K562 (cell line): ENCODE data around the gene MYH11. TPM values are rescaled to one million over a fixed set of nuclear protein-coding genes. Genes with fewer than 3 reads are reported as not detected.
A peak's percentile ranks its signal among the peaks of the same experiment; 100 is the strongest.

Source experiments
- BMI1 ChIP-seq: fragments of 150-350 bp; IDR thresholded peaks from 2 replicates; pipeline ENCODE4 v1.6.1; 2014; ENCODE audit warnings: low read length
- CBFB ChIP-seq: sonication (generic); formaldehyde crosslinking; IDR thresholded peaks from 2 replicates; pipeline ENCODE4 v1.4.0; 2020; ENCODE audit warnings: mild to moderate bottlenecking, missing genetic modification reagents
- EP400 ChIP-seq: fragments of 450-650 bp; IDR thresholded peaks from 2 replicates; pipeline ENCODE4 v1.6.1; 2017; ENCODE audit warnings: antibody characterized with exemption, mild to moderate bottlenecking, moderate library complexity
- JUND ChIP-seq, 2 experiments: IDR thresholded peaks; 2 replicates in 1 of 2; 3 replicates in 1 of 2; pipeline ENCODE4 v1.6.1; 2011; ENCODE audit warnings: borderline replicate concordance in 2 of 2, low read depth in 2 of 2, low read length in 2 of 2, improper control_type of control experiment in 1 of 2, missing biosample characterization in 1 of 2, missing genetic modification characterization in 1 of 2, missing genetic modification reagents in 1 of 2
- KDM4B ChIP-seq, 2 experiments: fragments of 450-650 bp in 1 of 2; sonication (generic) in 1 of 2; IDR thresholded peaks; 2 replicates each; pipeline ENCODE4 v1.6.1; 2016 to 2017; ENCODE audit warnings: borderline replicate concordance in 2 of 2, antibody characterized with exemption in 1 of 2, low read depth in 1 of 2, mild to moderate bottlenecking in 1 of 2
- ZNF583 ChIP-seq: fragments of 250-450 bp; sonication (Bioruptor Pico); IDR thresholded peaks from 2 replicates; pipeline ENCODE4 v1.4.0; 2020
- ZNF639 ChIP-seq, 2 experiments: fragments of 200-800 bp in 1 of 2; sonication (Bioruptor generic) in 1 of 2; sonication (generic) in 1 of 2; formaldehyde crosslinking in 1 of 2; IDR thresholded peaks in 1 of 2; conservative IDR thresholded peaks in 1 of 2; 2 replicates each; pipeline versions ENCODE4 v1.5.0 to v1.6.1; 2016 to 2020; ENCODE audit warnings: missing compliant biosample characterization in 1 of 2, missing genetic modification characterization in 1 of 2, missing genetic modification reagents in 1 of 2
- polyA plus RNA-seq, 8 experiments: library from polyadenylated mRNA; depleted of rRNA in 4 of 8; stranded (reverse) in 5 of 8; unstranded in 3 of 8; fragments of >200 nt; fragmentation: Nextera tagmentation in 2 of 8; fragmentation: Illumina TruSeq in 1 of 8; extraction: Ambion mirVana in 2 of 8; extraction: Trizol in 1 of 8; gene quantifications; 2 replicates each; pipeline versions ENCODE4 v1.2.1 to v1.2.3, GENCODE V29; 2011 to 2014; ENCODE audit warnings: inconsistent platforms in 1 of 8, missing spikeins in 1 of 8
- total RNA-seq, 7 experiments: library from RNA; depleted of rRNA in 6 of 7; stranded (reverse); fragments of >200 nt in 6 of 7; fragmentation: Illumina TruSeq in 2 of 7; extraction: Trizol in 2 of 7; gene quantifications; 2 replicates each; pipeline versions ENCODE4 v1.2.1 to v1.2.3, GENCODE V29; 2011 to 2021; ENCODE audit warnings: low replicate concordance in 1 of 7
- TF ChIP-seq, protein P1 (sequence below): fragments of 250-450 bp; sonication (Bioruptor Pico); IDR thresholded peaks from 2 replicates; pipeline ENCODE4 v1.4.0; 2020; ENCODE audit warnings: mild to moderate bottlenecking, moderate library complexity
- TF ChIP-seq, protein P2 (sequence below), 2 experiments: fragments of 450-650 bp; IDR thresholded peaks; 2 replicates each; pipeline ENCODE4 v1.6.1; 2018; ENCODE audit warnings: mild to moderate bottlenecking in 2 of 2, low read depth in 1 of 2; ENCODE audit not compliant: partially characterized antibody in 2 of 2
- TF ChIP-seq, protein P3 (sequence below): fragments of 450-650 bp; conservative IDR thresholded peaks from 2 replicates; pipeline ENCODE4 v1.6.1; 2016; ENCODE audit warnings: missing genetic modification characterization, low read depth, mild to moderate bottlenecking, missing compliant biosample characterization, moderate library complexity
- TF ChIP-seq, protein P4 (sequence below), 3 experiments: fragments of 200-800 bp in 1 of 3; sonication (Bioruptor generic) in 1 of 3; sonication (generic) in 1 of 3; formaldehyde crosslinking in 1 of 3; IDR thresholded peaks; 2 replicates each; pipeline versions ENCODE4 v1.6.1 to v1.8.0; 2016 to 2022; ENCODE audit warnings: mild to moderate bottlenecking in 2 of 3, missing compliant biosample characterization in 2 of 3, missing genetic modification characterization in 2 of 3, missing genetic modification reagents in 1 of 3

Gene MYH11
- total and polyA plus RNA-seq, 9 of the 15 experiments (the other 6 are each of a cell fraction or from before 2014, with no cell fraction given) = 0.05 to 0.47 (median 0.08) TPM; not detected in 5

DNA sequence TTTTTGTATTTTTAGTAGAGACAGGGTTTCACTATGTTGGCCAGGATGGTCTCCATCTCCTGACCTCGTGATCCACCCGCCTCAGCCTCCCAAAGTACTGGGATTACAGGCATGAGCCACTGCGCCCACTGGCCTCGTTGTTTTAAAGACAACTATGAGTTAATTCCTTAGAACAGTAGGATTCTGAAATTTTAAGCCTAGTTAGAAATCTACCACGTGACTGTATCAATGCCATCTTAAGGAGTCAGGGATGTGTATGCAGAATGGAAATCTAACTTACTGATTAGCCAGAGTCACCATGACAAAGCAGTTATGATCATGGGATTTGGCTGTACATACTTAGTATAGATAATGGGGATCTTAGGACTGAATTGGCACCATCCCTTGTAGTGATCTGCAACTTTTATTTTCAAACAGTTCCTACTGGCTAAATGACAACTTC, 28.8 kb upstream of the MYH11 start (continued):
- TF ChIP-seq, protein P1, sequence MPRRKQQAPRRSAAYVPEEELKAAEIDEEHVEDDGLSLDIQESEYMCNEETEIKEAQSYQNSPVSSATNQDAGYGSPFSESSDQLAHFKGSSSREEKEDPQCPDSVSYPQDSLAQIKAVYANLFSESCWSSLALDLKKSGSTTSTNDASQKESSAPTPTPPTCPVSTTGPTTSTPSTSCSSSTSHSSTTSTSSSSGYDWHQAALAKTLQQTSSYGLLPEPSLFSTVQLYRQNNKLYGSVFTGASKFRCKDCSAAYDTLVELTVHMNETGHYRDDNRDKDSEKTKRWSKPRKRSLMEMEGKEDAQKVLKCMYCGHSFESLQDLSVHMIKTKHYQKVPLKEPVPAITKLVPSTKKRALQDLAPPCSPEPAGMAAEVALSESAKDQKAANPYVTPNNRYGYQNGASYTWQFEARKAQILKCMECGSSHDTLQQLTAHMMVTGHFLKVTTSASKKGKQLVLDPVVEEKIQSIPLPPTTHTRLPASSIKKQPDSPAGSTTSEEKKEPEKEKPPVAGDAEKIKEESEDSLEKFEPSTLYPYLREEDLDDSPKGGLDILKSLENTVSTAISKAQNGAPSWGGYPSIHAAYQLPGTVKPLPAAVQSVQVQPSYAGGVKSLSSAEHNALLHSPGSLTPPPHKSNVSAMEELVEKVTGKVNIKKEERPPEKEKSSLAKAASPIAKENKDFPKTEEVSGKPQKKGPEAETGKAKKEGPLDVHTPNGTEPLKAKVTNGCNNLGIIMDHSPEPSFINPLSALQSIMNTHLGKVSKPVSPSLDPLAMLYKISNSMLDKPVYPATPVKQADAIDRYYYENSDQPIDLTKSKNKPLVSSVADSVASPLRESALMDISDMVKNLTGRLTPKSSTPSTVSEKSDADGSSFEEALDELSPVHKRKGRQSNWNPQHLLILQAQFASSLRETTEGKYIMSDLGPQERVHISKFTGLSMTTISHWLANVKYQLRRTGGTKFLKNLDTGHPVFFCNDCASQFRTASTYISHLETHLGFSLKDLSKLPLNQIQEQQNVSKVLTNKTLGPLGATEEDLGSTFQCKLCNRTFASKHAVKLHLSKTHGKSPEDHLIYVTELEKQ (CRISPR knock-in tag) = no peak
- no peak for TF ChIP-seq CBFB
- peak; percentile 43; the same call in 1 of the 2 replicates for TF ChIP-seq JUND (IDR thresholded peaks at IDR 0.05; ENCODE audit: borderline replicate concordance, low read depth, low read length)
- TF ChIP-seq JUND (tag; IDR thresholded peaks at IDR 0.05; ENCODE audit: borderline replicate concordance, low read depth, low read length) = no peak; the same call in 1 of the 3 replicates
- TF ChIP-seq ZNF583 (CRISPR knock-in tag) = peak; percentile 44; the same call in 1 of the 2 replicates
- TF ChIP-seq, protein P2, sequence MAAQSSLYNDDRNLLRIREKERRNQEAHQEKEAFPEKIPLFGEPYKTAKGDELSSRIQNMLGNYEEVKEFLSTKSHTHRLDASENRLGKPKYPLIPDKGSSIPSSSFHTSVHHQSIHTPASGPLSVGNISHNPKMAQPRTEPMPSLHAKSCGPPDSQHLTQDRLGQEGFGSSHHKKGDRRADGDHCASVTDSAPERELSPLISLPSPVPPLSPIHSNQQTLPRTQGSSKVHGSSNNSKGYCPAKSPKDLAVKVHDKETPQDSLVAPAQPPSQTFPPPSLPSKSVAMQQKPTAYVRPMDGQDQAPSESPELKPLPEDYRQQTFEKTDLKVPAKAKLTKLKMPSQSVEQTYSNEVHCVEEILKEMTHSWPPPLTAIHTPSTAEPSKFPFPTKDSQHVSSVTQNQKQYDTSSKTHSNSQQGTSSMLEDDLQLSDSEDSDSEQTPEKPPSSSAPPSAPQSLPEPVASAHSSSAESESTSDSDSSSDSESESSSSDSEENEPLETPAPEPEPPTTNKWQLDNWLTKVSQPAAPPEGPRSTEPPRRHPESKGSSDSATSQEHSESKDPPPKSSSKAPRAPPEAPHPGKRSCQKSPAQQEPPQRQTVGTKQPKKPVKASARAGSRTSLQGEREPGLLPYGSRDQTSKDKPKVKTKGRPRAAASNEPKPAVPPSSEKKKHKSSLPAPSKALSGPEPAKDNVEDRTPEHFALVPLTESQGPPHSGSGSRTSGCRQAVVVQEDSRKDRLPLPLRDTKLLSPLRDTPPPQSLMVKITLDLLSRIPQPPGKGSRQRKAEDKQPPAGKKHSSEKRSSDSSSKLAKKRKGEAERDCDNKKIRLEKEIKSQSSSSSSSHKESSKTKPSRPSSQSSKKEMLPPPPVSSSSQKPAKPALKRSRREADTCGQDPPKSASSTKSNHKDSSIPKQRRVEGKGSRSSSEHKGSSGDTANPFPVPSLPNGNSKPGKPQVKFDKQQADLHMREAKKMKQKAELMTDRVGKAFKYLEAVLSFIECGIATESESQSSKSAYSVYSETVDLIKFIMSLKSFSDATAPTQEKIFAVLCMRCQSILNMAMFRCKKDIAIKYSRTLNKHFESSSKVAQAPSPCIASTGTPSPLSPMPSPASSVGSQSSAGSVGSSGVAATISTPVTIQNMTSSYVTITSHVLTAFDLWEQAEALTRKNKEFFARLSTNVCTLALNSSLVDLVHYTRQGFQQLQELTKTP (IDR thresholded peaks at IDR 0.05; ENCODE audit: low read depth in 1 of 2, partially characterized antibody in 2 of 2) = peak in 1 of 2 experiments; percentile 43
- TF ChIP-seq, protein P3, sequence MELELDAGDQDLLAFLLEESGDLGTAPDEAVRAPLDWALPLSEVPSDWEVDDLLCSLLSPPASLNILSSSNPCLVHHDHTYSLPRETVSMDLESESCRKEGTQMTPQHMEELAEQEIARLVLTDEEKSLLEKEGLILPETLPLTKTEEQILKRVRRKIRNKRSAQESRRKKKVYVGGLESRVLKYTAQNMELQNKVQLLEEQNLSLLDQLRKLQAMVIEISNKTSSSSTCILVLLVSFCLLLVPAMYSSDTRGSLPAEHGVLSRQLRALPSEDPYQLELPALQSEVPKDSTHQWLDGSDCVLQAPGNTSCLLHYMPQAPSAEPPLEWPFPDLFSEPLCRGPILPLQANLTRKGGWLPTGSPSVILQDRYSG = peak; percentile 73
- TF ChIP-seq, protein P4, sequence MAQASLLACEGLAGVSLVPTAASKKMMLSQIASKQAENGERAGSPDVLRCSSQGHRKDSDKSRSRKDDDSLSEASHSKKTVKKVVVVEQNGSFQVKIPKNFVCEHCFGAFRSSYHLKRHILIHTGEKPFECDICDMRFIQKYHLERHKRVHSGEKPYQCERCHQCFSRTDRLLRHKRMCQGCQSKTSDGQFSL (CRISPR knock-in tag; IDR thresholded peaks at IDR 0.05) = no peak
- TF ChIP-seq, protein P4 (tag; IDR thresholded peaks at IDR 0.05) = peak in 1 of 2 experiments; percentile 54; a peak in 1 of 4 replicates
- no peak for TF ChIP-seq KDM4B (IDR thresholded peaks at IDR 0.05; ENCODE audit: borderline replicate concordance in 2 of 2, low read depth in 1 of 2)
- TF ChIP-seq EP400 = peak; percentile 54; the same call in 1 of the 2 replicates
- no peak for TF ChIP-seq BMI1
- TF ChIP-seq ZNF639 (CRISPR knock-in tag; conservative IDR thresholded peaks at IDR 0.05 in 1 of 2, IDR thresholded peaks at IDR 0.05 in 1 of 2) = no peak; a peak in 1 of 4 replicates
